Spleen (tissue), 11 donors: ENCODE data around the gene RYR3. TPM values are rescaled to one million over a fixed set of nuclear protein-coding genes. Genes with fewer than 3 reads are reported as not detected.

ENCODE experiments used
- DNase-seq: peaks from one replicate; pipeline ENCODE4 v3.0.0-alpha.2; 2020
- H3K27ac ChIP-seq, 8 donors: fragments of 200-600 bp; sonication (generic) in 7 of 8; 1 replicate in 4 of 8; 2 replicates in 4 of 8; pipeline versions ENCODE4 v1.5.0 to v1.8.0; 2016 to 2021; ENCODE audit warnings: inconsistent platforms in 4 of 8, mild to moderate bottlenecking in 4 of 8, moderate library complexity in 1 of 8
- H3K27me3 ChIP-seq, 7 donors: fragments of 200-600 bp; sonication (generic) in 6 of 7; replicated peaks in 1 of 7; 1 replicate in 4 of 7; 2 replicates in 3 of 7; pipeline versions ENCODE4 v1.5.0 to v1.8.0; 2016 to 2021; ENCODE audit warnings: inconsistent platforms in 3 of 7, mild to moderate bottlenecking in 1 of 7
- H3K36me3 ChIP-seq, 6 donors: fragments of 200-600 bp; sonication (generic) in 5 of 6; 1 replicate in 4 of 6; 2 replicates in 2 of 6; pipeline versions ENCODE4 v1.5.0 to v1.8.0; 2016 to 2021; ENCODE audit warnings: inconsistent platforms in 2 of 6
- H3K4me1 ChIP-seq, 6 donors: fragments of 200-600 bp; sonication (generic) in 5 of 6; 1 replicate in 3 of 6; 2 replicates in 3 of 6; pipeline versions ENCODE4 v1.5.0 to v1.8.0; 2016 to 2021; ENCODE audit warnings: inconsistent platforms in 3 of 6
- H3K4me3 ChIP-seq, 8 donors: fragments of 200-600 bp; sonication (generic) in 7 of 8; 1 replicate in 4 of 8; 2 replicates in 4 of 8; pipeline versions ENCODE4 v1.5.0 to v1.8.0; 2016 to 2021; ENCODE audit warnings: inconsistent platforms in 4 of 8, mild to moderate bottlenecking in 4 of 8, moderate library complexity in 2 of 8
- H3K9me3 ChIP-seq, 8 donors: fragments of 200-600 bp; sonication (generic) in 7 of 8; 1 replicate in 4 of 8; 2 replicates in 4 of 8; pipeline versions ENCODE4 v1.5.0 to v1.8.0; 2016 to 2021; ENCODE audit warnings: inconsistent platforms in 4 of 8
- POLR2A ChIP-seq, 3 donors: fragments of 450-650 bp; IDR thresholded peaks; one replicate each; pipeline ENCODE4 v1.5.1; 2017; ENCODE audit warnings: antibody characterized with exemption in 3 of 3, mild to moderate bottlenecking in 1 of 3
- POLR2AphosphoS5 ChIP-seq, 3 donors: sonication (generic); formaldehyde crosslinking; IDR thresholded peaks; one replicate each; pipeline ENCODE4 v1.5.1; 2017; ENCODE audit warnings: antibody characterized with exemption in 3 of 3
- WGBS, 5 donors: extraction: QIAGEN DNeasy Blood & Tissue Kit in 3 of 5; methylation state at CpG; one replicate each; pipeline versions ENCODE4 v1.1.5 to v1.1.7; 2013 to 2018; 5-methylcytosine and 5-hydroxymethylcytosine counted together
- intact Hi-C: fragments of 100-400 bp; cut with DNase I; formaldehyde crosslinking; loops from one replicate; pipeline ENCODE4 v1.15.0; 2023; ENCODE audit warnings: low total_unique reads
- polyA plus RNA-seq, 3 donors: library from polyadenylated mRNA; stranded (reverse); fragments of 200-250 nt; gene quantifications; one replicate each; pipeline ENCODE4 v1.2.1, GENCODE V29; 2013
- total RNA-seq, 7 donors: library from RNA; depleted of rRNA in 3 of 7; stranded (reverse); fragments of >200 nt in 3 of 7; fragmentation: NEBNext Ultra II Directional in 4 of 7; extraction: Animal tissue kit (Norgen Biotek cat#: 25700) in 4 of 7; gene quantifications; one replicate each; pipeline versions ENCODE4 v1.1.0 to v1.2.1, GENCODE V29; 2016 to 2021
- TF ChIP-seq, protein P1 (sequence below), 11 experiments: fragments of 200-600 bp in 7 of 11; fragments of 450-650 bp in 4 of 11; sonication (generic) in 4 of 11; IDR thresholded peaks in 8 of 11; conservative IDR thresholded peaks in 3 of 11; 1 replicate in 7 of 11; 2 replicates in 4 of 11; pipeline versions ENCODE4 v1.4.0 to v1.8.0; 2016 to 2021; ENCODE audit warnings: antibody characterized with exemption in 11 of 11, inconsistent platforms in 4 of 11, mild to moderate bottlenecking in 1 of 11
- donor health status: healthy with polysubstance abuse.
- donor health status: DM: no; HTN: no; CAD: no; lungs with moderate emphysema.
- donor health status: DM: no; HTN: no; CAD: no.
- donor health status: Bipolar disorder and iron deficiency.
- donor health status: healthy.
- donor health status: DM: no; HTN: no; CAD: no.
- donor health status: DM: yes; HTN: yes; CAD: no.

The RYR3 gene
- total and polyA plus RNA-seq, 10 donors, result 0.11 to 5.9 (median 1.3) TPM

DNA sequence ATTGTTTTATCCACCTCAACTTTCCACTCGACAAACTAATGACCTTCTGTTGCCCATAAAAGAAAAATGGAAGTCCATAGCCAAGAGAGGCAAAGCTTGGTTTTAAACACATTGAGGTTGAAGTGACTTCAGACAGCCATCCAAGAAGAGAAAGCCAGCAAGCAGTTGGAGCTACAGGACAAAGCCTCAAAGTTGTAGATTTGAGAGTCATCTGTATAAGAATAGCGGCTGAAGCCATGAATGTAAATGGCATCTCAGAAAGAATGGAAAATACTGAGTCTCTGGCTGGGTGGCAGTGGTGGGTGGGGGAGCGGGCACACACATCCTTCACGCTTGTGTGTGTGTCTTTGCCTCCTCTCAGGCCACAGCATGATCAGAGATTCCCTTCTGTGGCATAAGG is 533.4 kb downstream of the RYR3 start:
- no peaks in the 10 kb centered on the region for H3K9me3 ChIP-seq
- H3K27me3 ChIP-seq, result peaks cover 0 to 6% (median 0%) of the 10 kb centered on the region in 7 donors
- H3K27ac ChIP-seq, result no peak overlapping the region
- H3K36me3 ChIP-seq, result no peaks in the 10 kb centered on the region
- WGBS, 5 donors, result 77 to 91% (median 86%) methylated on average over 4 of the region's 4 CpGs
- TF ChIP-seq, protein P1, sequence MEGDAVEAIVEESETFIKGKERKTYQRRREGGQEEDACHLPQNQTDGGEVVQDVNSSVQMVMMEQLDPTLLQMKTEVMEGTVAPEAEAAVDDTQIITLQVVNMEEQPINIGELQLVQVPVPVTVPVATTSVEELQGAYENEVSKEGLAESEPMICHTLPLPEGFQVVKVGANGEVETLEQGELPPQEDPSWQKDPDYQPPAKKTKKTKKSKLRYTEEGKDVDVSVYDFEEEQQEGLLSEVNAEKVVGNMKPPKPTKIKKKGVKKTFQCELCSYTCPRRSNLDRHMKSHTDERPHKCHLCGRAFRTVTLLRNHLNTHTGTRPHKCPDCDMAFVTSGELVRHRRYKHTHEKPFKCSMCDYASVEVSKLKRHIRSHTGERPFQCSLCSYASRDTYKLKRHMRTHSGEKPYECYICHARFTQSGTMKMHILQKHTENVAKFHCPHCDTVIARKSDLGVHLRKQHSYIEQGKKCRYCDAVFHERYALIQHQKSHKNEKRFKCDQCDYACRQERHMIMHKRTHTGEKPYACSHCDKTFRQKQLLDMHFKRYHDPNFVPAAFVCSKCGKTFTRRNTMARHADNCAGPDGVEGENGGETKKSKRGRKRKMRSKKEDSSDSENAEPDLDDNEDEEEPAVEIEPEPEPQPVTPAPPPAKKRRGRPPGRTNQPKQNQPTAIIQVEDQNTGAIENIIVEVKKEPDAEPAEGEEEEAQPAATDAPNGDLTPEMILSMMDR (IDR thresholded peaks at IDR 0.05 in 8 of 11, conservative IDR thresholded peaks at IDR 0.05 in 3 of 11), result no peak
- TF ChIP-seq POLR2AphosphoS5 (IDR thresholded peaks at IDR 0.05) (no peak), POLR2A (IDR thresholded peaks at IDR 0.05) (no peak)
- no peak for DNase-seq
- no peaks in the 10 kb centered on the region for H3K4me1 ChIP-seq
- no peak overlapping the region for H3K4me3 ChIP-seq
- intact Hi-C loops, result no loop called here

DNA sequence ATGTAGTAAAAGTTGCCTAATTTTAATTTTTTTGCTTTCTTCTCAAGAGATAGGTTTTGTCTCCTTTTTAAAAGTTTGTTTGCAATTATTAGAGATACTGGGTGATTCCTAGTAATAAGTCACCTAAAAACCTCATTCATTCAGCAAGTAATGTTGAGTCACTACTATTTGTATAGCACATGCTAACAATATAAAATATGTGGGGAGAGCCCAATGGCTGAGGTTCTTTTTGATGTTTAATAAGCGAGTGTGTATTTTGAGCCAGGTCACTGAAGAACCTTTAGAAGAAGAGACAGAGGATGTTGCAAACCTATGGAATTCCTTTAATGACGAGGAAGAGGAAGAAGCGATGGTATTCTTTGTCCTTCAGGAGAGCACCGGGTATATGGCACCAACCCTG is 533.8 kb downstream of the RYR3 start:
- TF ChIP-seq POLR2A (IDR thresholded peaks at IDR 0.05) (no peak), POLR2AphosphoS5 (IDR thresholded peaks at IDR 0.05) (no peak)
- TF ChIP-seq, protein P1 (IDR thresholded peaks at IDR 0.05 in 8 of 11, conservative IDR thresholded peaks at IDR 0.05 in 3 of 11), result no peak
- intact Hi-C loops, result no loop called here
- Histone ChIP-seq H3K27me3 (peaks cover 0 to 6% (median 0%) of the 10 kb centered on the region in 7 donors), H3K36me3 (no peaks in the 10 kb centered on the region), H3K4me1 (no peaks in the 10 kb centered on the region), H3K9me3 (no peaks in the 10 kb centered on the region), H3K4me3 (no peak overlapping the region), H3K27ac (no peak overlapping the region)
- WGBS, 5 donors, result 88 to 94% (median 91%) methylated on average over 4 of the region's 4 CpGs
- no peak for DNase-seq

DNA sequence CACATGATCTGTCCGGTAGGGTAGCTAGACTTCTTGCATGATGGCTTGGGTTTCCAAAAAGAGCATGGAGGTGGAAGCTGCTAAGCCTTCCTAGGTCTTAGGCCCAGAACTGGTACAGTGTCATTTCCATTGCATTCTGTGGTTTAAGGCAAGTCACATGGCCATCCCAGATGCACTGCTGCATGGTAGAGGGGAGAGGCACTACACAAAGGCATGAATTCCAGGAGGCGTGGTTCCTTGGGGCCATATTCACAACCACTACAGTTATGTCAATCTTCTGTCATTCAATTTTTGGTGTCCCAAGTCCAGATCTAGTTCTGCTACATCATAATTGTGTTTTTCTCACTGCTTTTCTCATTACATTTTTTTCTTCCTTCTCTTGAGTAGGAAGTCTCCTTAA is 535.4 kb downstream of the RYR3 start:
- no peak for DNase-seq
- intact Hi-C loops, result no loop called here
- no peaks in the 10 kb centered on the region for H3K36me3 ChIP-seq
- no peak overlapping the region for H3K4me3 ChIP-seq
- H3K4me1 ChIP-seq, result no peaks in the 10 kb centered on the region
- whole genome bisulfite sequencing, 5 donors, result 88 to 100% (median 95%) methylated on average over 2 of the region's 2 CpGs
- H3K27me3 ChIP-seq, result peaks cover 0 to 6% (median 0%) of the 10 kb centered on the region in 7 donors
- H3K9me3 ChIP-seq, result no peaks in the 10 kb centered on the region
- H3K27ac ChIP-seq, result no peak overlapping the region
- TF ChIP-seq POLR2A (IDR thresholded peaks at IDR 0.05), result no peak
- TF ChIP-seq POLR2AphosphoS5 (IDR thresholded peaks at IDR 0.05), result no peak
- TF ChIP-seq, protein P1 (IDR thresholded peaks at IDR 0.05 in 8 of 11, conservative IDR thresholded peaks at IDR 0.05 in 3 of 11), result no peak

DNA sequence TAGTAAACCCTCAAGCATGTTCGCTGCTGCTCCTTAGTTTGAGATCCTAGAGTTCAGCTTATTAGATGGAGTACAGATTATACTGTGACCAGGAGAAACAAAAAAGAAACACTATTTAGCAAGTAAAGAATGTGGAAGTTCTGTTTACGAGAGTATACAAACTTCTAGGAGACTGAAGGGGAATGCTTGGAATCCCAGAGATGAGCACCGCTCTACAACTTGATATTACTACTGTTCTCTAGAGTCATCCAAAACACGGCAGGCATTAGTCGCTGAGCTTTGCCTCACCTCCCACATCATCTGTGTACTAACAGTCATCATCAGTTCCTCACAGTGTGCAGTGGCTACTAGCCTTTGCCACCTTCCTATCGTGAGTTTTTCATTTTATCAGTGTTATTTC is 536.1 kb downstream of the RYR3 start:
- Histone ChIP-seq H3K27me3 (peaks cover 0 to 2% (median 0%) of the 10 kb centered on the region in 7 donors), H3K9me3 (no peaks in the 10 kb centered on the region), H3K4me1 (no peaks in the 10 kb centered on the region), H3K4me3 (no peak overlapping the region), H3K27ac (no peak overlapping the region), H3K36me3 (no peaks in the 10 kb centered on the region)
- 84 to 94% (median 91%) methylated on average over 6 of the region's 6 CpGs for WGBS, 5 donors
- no peak for DNase-seq
- TF ChIP-seq, protein P1 (IDR thresholded peaks at IDR 0.05 in 8 of 11, conservative IDR thresholded peaks at IDR 0.05 in 3 of 11), result no peak
- no peak for TF ChIP-seq POLR2A (IDR thresholded peaks at IDR 0.05)
- no peak for TF ChIP-seq POLR2AphosphoS5 (IDR thresholded peaks at IDR 0.05)
- intact Hi-C loops, result no loop called here
